HCT116 (cell line): ENCODE results near the gene TMEM240. TPM values are rescaled to one million over a fixed set of nuclear protein-coding genes. Genes with fewer than 3 reads are reported as not detected.
"Not testable (repeated sequence)": the region's sequence is repeated elsewhere in the genome, so short reads cannot be mapped to it uniquely, and the experiment has no call there.

Source experiments
- ATAC-seq: fragments of 200-7000 bp; cut with Tn5 transposase; 2 replicates; pipeline ENCODE4 v1.9.1; 2020; ENCODE audit warnings: mild to moderate bottlenecking, moderate library complexity
- BruUV-seq: library from RNA; stranded (reverse); fragments of 400-500 nt; replicated peaks from 2 replicates; lab custom pipeline; 2021; lab: Mats Ljungman, UMichigan
- CTCF ChIA-PET: fragments of 300-600 bp; sonication (Branson Sonifier 250); formaldehyde crosslinking; loops from one replicate; lab custom pipeline; 2021; ENCODE audit warnings: antibody characterized with exemption; lab: Charles Lee
- POLR2A ChIA-PET: fragments of 300-600, 350-600 bp; sonication (Branson Sonifier 250); formaldehyde crosslinking; loops from one replicate; lab custom pipeline; 2021; ENCODE audit warnings: antibody characterized with exemption; lab: Charles Lee
- RAD21 ChIA-PET, 2 experiments: fragments of 300-600 bp; sonication (Branson Sonifier 250); formaldehyde crosslinking; loops; one replicate each; lab custom pipeline; 2023; ENCODE audit warnings: low total read pairs in 2 of 2; ENCODE audit not compliant: uncharacterized antibody in 2 of 2, unreplicated experiment in 2 of 2, low non-redundant PET in 1 of 2; lab: Charles Lee
- DNase-seq: peaks from one replicate; pipeline ENCODE4 v3.0.0-alpha.2; 2010; ENCODE audit warnings: low read depth, low spot score
- H2AFZ ChIP-seq: fragments of 200-600 bp; shearing (Covaris generic), sonication (generic); 2 replicates; pipeline ENCODE4 v1.6.1; 2017; ENCODE audit warnings: low read depth, mixed run types, mixed read lengths, antibody characterized with exemption, low read length; ENCODE audit not compliant: poor library complexity, severe bottlenecking
- H3K27ac ChIP-seq: 2 replicates; pipeline ENCODE4 v1.5.1; 2012; ENCODE audit warnings: low read depth, low read length
- H3K27me3 ChIP-seq: fragments of 200-600 bp; sonication (generic); 2 replicates; pipeline ENCODE4 v1.6.1; 2016; ENCODE audit warnings: mixed run types, low read length, mixed read lengths; ENCODE audit not compliant: insufficient read depth
- H3K36me3 ChIP-seq, 2 experiments: fragments of 200-500 bp in 1 of 2; fragments of 200-600 bp in 1 of 2; sonication (Bioruptor generic) in 1 of 2; sonication (generic) in 1 of 2; 2 replicates each; pipeline versions ENCODE4 v1.5.1 to v1.6.1; 2014 to 2016; ENCODE audit warnings: low read length in 2 of 2, inconsistent platforms in 1 of 2, mixed read lengths in 1 of 2, mixed run types in 1 of 2; ENCODE audit not compliant: insufficient read depth in 2 of 2, control insufficient read depth in 1 of 2
- H3K4me1 ChIP-seq, 2 experiments: fragments of 200-600 bp in 1 of 2; sonication (generic) in 1 of 2; 2 replicates each; pipeline versions ENCODE4 v1.5.1 to v1.6.1; 2012 to 2017; ENCODE audit warnings: low read length in 2 of 2, inconsistent platforms in 1 of 2, mild to moderate bottlenecking in 1 of 2, mixed read lengths in 1 of 2, mixed run types in 1 of 2, moderate library complexity in 1 of 2; ENCODE audit not compliant: insufficient read depth in 2 of 2, control insufficient read depth in 1 of 2
- H3K4me2 ChIP-seq: fragments of 200-600 bp; sonication (generic); 2 replicates; pipeline ENCODE4 v1.6.1; 2017; ENCODE audit warnings: mixed run types, low read length, mixed read lengths
- H3K4me3 ChIP-seq, 2 experiments: fragments of 200-600 bp in 1 of 2; sonication (generic) in 1 of 2; replicated peaks in 1 of 2; 2 replicates each; pipeline ENCODE4 v1.5.1; 2011 to 2016; ENCODE audit warnings: low read length in 2 of 2, control low read depth in 1 of 2, low read depth in 1 of 2, mild to moderate bottlenecking in 1 of 2, mixed read lengths in 1 of 2, mixed run types in 1 of 2
- H3K79me2 ChIP-seq: fragments of 200-600 bp; sonication (generic); 2 replicates; pipeline ENCODE4 v1.6.1; 2017; ENCODE audit warnings: mild to moderate bottlenecking, mixed run types, low read length, moderate library complexity, mixed read lengths; ENCODE audit not compliant: insufficient read depth
- H3K9ac ChIP-seq: fragments of 200-600 bp; sonication (generic); 2 replicates; pipeline ENCODE4 v1.6.1; 2016; ENCODE audit warnings: low read length, mixed read lengths
- H3K9me2 ChIP-seq: fragments of 200-600 bp; sonication (generic), shearing (Covaris generic); 2 replicates; pipeline ENCODE4 v1.6.1; 2017; ENCODE audit warnings: mixed run types, mild to moderate bottlenecking, moderate library complexity; ENCODE audit not compliant: insufficient read depth
- H3K9me3 ChIP-seq, 2 experiments: fragments of 200-500 bp in 1 of 2; fragments of 200-600 bp in 1 of 2; sonication (Bioruptor generic) in 1 of 2; sonication (generic) in 1 of 2; 2 replicates each; pipeline ENCODE4 v1.6.1; 2014 to 2017; ENCODE audit warnings: low read length in 2 of 2, mixed read lengths in 2 of 2, inconsistent platforms in 1 of 2, low read depth in 1 of 2, mild to moderate bottlenecking in 1 of 2, mixed run types in 1 of 2, moderate library complexity in 1 of 2; ENCODE audit not compliant: control insufficient read depth in 1 of 2, insufficient read depth in 1 of 2
- H4K20me1 ChIP-seq: fragments of 200-600 bp; sonication (generic), shearing (Covaris generic); 2 replicates; pipeline ENCODE4 v1.6.1; 2017; ENCODE audit warnings: mixed run types, mild to moderate bottlenecking, moderate library complexity; ENCODE audit not compliant: insufficient read depth
- intact Hi-C: fragments of 100-400 bp; cut with micrococcal nuclease; formaldehyde crosslinking; loops from 2 replicates; pipeline ENCODE4 v1.10.0; 2022
- total RNA-seq: library from RNA; stranded (reverse); gene quantifications from one replicate; pipeline ENCODE4 v1.2.1, GENCODE V29; 2021; ENCODE audit not compliant: unreplicated experiment
- TF ChIP-seq, protein P1 (sequence below), 3 experiments: fragments of 200-600 bp in 1 of 3; sonication (generic) in 1 of 3; IDR thresholded peaks in 2 of 3; conservative IDR thresholded peaks in 1 of 3; 2 replicates each; pipeline ENCODE4 v1.5.1; 2012 to 2017; ENCODE audit warnings: low read depth in 2 of 3, low read length in 2 of 3, antibody characterized with exemption in 1 of 3, borderline replicate concordance in 1 of 3, control low read depth in 1 of 3, mild to moderate bottlenecking in 1 of 3, mixed read lengths in 1 of 3, mixed run types in 1 of 3, moderate library complexity in 1 of 3; ENCODE audit not compliant: insufficient read depth in 1 of 3

The TMEM240 gene
- total RNA-seq, 1 experiment from 2014 or later, result 2.3 TPM

DNA sequence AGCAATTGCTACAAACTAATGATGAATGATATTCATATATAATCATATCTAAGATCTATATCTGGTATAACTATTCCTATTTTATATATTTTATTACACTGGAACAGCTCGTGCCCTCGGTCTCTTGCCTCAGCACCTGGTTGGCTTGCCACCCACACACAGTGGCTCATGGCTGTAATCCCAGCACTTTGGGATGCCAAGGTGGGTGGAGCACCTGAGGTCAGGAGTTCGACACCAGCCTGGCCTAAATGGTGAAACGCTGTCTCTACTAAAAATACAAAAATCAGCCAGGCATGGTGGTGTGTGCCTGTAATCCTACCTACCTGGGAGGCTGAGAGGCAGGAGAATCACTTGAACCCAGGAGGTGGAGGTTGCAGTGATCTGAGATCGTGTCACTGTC, 34.6 kb downstream of the TMEM240 start:
- Histone ChIP-seq H3K27ac (peak overlapping the region; percentile 61), H3K4me2 (peak overlapping the region; percentile 51), H3K4me1 (peaks cover 13 to 23% of the 10 kb centered on the region in 2 experiments), H3K9ac (peak overlapping the region; percentile 20; the same call in 1 of the 2 replicates)
- H3K36me3 ChIP-seq, H3K27me3 ChIP-seq, H3K79me2 ChIP-seq, H3K4me3 ChIP-seq, H4K20me1 ChIP-seq, ATAC-seq, DNase-seq, H2AFZ ChIP-seq, BruUV-seq, H3K9me2 ChIP-seq, H3K9me3 ChIP-seq: not testable (repeated sequence)
- intact Hi-C loops, result loop anchor here (1.0 kb wide), 1 partner anchor 130 kb away; the partner anchor contains the start of gene AURKAIP1
- ChIA-PET RAD21 (interaction anchor here in 1 of 2 experiments (0.6 kb wide), 2 partner anchors 124 to 329 kb away, joined by 3 read pairs; no protein-coding TSS in a partner anchor), POLR2A (interaction anchor here (1.2 kb wide), 1 partner anchor 107 kb away, joined by 3 read pairs; the partner anchor contains the start of gene CCNL2), CTCF (interaction anchor here (0.5 to 1.9 kb wide), 4 partner anchors 64 to 189 kb away, joined by 3 to 10 read pairs (median 4); partner anchors contain the start of gene CCNL2)

DNA sequence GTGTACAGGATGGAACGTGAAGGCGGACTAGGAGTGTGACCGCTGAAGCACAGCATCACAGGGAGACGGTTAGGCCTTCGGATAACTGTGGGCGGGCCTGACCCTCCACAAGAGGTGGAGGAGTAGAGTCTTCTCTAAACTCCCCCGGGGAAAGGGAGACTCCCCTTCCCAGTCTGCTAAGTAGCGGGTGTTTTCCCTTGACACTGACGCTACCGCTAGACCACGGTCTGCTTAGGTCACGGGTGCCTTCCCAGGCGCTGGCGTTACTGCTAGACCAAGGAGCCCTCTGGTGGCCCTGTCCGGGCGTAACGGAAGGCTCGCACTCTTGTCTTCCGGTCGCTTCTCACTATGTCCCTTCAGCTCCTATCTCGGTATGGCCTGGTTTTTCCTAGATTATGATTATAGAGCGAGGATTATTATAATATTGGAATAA, 35.0 kb downstream of the TMEM240 start:
- H3K9me3 ChIP-seq, H3K79me2 ChIP-seq, H3K36me3 ChIP-seq, H2AFZ ChIP-seq, H4K20me1 ChIP-seq: not testable (repeated sequence)
- peaks cover 9 to 19% of the 10 kb centered on the region in 2 experiments for H3K4me1 ChIP-seq
- ATAC-seq, result peak; percentile 80
- POLR2A ChIA-PET, result interaction anchor here (1.2 kb wide), 1 partner anchor 106 kb away, joined by 3 read pairs; the partner anchor contains the start of gene CCNL2
- peak overlapping the region; percentile 51 for H3K4me2 ChIP-seq
- TF ChIP-seq, protein P1, sequence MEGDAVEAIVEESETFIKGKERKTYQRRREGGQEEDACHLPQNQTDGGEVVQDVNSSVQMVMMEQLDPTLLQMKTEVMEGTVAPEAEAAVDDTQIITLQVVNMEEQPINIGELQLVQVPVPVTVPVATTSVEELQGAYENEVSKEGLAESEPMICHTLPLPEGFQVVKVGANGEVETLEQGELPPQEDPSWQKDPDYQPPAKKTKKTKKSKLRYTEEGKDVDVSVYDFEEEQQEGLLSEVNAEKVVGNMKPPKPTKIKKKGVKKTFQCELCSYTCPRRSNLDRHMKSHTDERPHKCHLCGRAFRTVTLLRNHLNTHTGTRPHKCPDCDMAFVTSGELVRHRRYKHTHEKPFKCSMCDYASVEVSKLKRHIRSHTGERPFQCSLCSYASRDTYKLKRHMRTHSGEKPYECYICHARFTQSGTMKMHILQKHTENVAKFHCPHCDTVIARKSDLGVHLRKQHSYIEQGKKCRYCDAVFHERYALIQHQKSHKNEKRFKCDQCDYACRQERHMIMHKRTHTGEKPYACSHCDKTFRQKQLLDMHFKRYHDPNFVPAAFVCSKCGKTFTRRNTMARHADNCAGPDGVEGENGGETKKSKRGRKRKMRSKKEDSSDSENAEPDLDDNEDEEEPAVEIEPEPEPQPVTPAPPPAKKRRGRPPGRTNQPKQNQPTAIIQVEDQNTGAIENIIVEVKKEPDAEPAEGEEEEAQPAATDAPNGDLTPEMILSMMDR (IDR thresholded peaks at IDR 0.05 in 2 of 3, conservative IDR thresholded peaks at IDR 0.05 in 1 of 3; ENCODE audit: borderline replicate concordance in 1 of 3, insufficient read depth in 1 of 3, low read depth in 2 of 3, low read length in 2 of 3), result peak in 2 of 3 experiments; percentile 8 to 22; a peak in 2 of 6 replicates
- TF ChIP-seq, all 23 proteins: peak for 1; not testable (repeated sequence) for 22
- H3K9ac ChIP-seq, H3K9me2 ChIP-seq, H3K27me3 ChIP-seq, H3K4me3 ChIP-seq, DNase-seq: not testable (repeated sequence)
- peak overlapping the region; percentile 61 for H3K27ac ChIP-seq
- BruUV-seq, result TSS peak; percentile 84
- intact Hi-C loops, result loop anchor here (1.0 kb wide), 1 partner anchor 130 kb away; the partner anchor contains the start of gene AURKAIP1
- CTCF ChIA-PET, result interaction anchor here (0.5 to 1.9 kb wide), 6 partner anchors 64 to 189 kb away, joined by 3 to 10 read pairs (median 3); partner anchors contain the start of genes AURKAIP1 and CCNL2
- RAD21 ChIA-PET, result interaction anchor here in 1 of 2 experiments (0.6 kb wide), 2 partner anchors 124 to 328 kb away, joined by 3 read pairs; no protein-coding TSS in a partner anchor
